Skin of body (tissue), 2 donors: ENCODE data around the gene DENND1B. TPM values are rescaled to one million over a fixed set of nuclear protein-coding genes. Genes with fewer than 3 reads are reported as not detected.
"Not testable (repeated sequence)": the region's sequence is repeated elsewhere in the genome, so short reads cannot be mapped to it uniquely, and the experiment has no call there.

Experiments
- DNase-seq: peaks from one replicate; lab custom pipeline; 2025; lab: John Stamatoyannopoulos, UW
- total RNA-seq: library from RNA; depleted of rRNA; stranded (reverse); fragments of >200 nt; gene quantifications from one replicate; pipeline ENCODE4 v1.2.3, GENCODE V29; 2014

The DENND1B gene
- total RNA-seq, 1 donor from 2014 or later, result 13.3 TPM

GRCh38 chr1:197745911-197746310 is 29.4 kb downstream of the DENND1B start:
- no peak for DNase-seq

GRCh38 chr1:197744979-197745378 is 30.3 kb downstream of the DENND1B start:
- no peak for DNase-seq

GRCh38 chr1:197743578-197743977 is 31.7 kb downstream of the DENND1B start:
- DNase-seq, result no peak

GRCh38 chr1:197740992-197741391 is 34.3 kb downstream of the DENND1B start:
- DNase-seq, result no peak

GRCh38 chr1:197738927-197739326 is 36.4 kb downstream of the DENND1B start:
- DNase-seq, result no peak

- DNase-seq, result no peak
These were observed 37.4 kb downstream of the DENND1B start for GRCh38 chr1:197737916-197738315.

- no peak for DNase-seq
These were observed 38.6 kb downstream of the DENND1B start for GRCh38 chr1:197736685-197737084.

GRCh38 chr1:197735461-197735860 is 39.8 kb downstream of the DENND1B start:
- no peak for DNase-seq

GRCh38 chr1:197733324-197733723 is 42.0 kb downstream of the DENND1B start:
- no peak for DNase-seq

- DNase-seq, result no peak
These were observed 43.1 kb downstream of the DENND1B start for GRCh38 chr1:197732187-197732586.

GRCh38 chr1:197731449-197731848 is 43.8 kb downstream of the DENND1B start:
- no peak for DNase-seq

GRCh38 chr1:197725976-197726375 is 49.3 kb downstream of the DENND1B start:
- DNase-seq, result no peak

- no peak for DNase-seq
These were observed 50.2 kb downstream of the DENND1B start for GRCh38 chr1:197725044-197725443.

GRCh38 chr1:197715806-197716205 is 59.5 kb downstream of the DENND1B start:
- DNase-seq, result no peak

- DNase-seq, result no peak
These were observed 68.7 kb downstream of the DENND1B start for GRCh38 chr1:197706601-197707000.

GRCh38 chr1:197705941-197706340 is 69.3 kb downstream of the DENND1B start:
- DNase-seq, result no peak

- DNase-seq, result not testable (repeated sequence)
These were observed 74.6 kb downstream of the DENND1B start for GRCh38 chr1:197700688-197701087.

GRCh38 chr1:197696372-197696771 is 78.9 kb downstream of the DENND1B start:
- no peak for DNase-seq

GRCh38 chr1:197695961-197696360 is 79.3 kb downstream of the DENND1B start:
- DNase-seq, result no peak

GRCh38 chr1:197692965-197693364 is 82.3 kb downstream of the DENND1B start:
- DNase-seq, result no peak

- no peak for DNase-seq
These were observed 83.5 kb downstream of the DENND1B start for GRCh38 chr1:197691816-197692215.

- no peak for DNase-seq
These were observed 85.2 kb downstream of the DENND1B start for GRCh38 chr1:197690074-197690473.

- no peak for DNase-seq
These were observed 87.0 kb downstream of the DENND1B start for GRCh38 chr1:197688233-197688632.

GRCh38 chr1:197686702-197687355 is 88.5 kb downstream of the DENND1B start:
- no peak for DNase-seq
